GM12892 (cell line): ENCODE results near the gene TYMS.

Experiments
- POLR2A ChIP-seq: IDR thresholded peaks from 2 replicates; pipeline ENCODE4 v1.6.1; 2011; ENCODE audit warnings: low read depth, low read length, control low read depth
- POLR2AphosphoS5 ChIP-seq: IDR thresholded peaks from 2 replicates; pipeline ENCODE4 v1.6.1; 2011; ENCODE audit warnings: low read depth, low read length, control low read depth

- TF ChIP-seq POLR2AphosphoS5 (no peak), POLR2A (no peak)
Observed at GRCh38 chr18:618618-619017, 38.8 kb upstream of the TYMS start.
